ENCODE results near the gene IFI16.

IFI16 gene

GRCh38 chr1:159014003-159014571, 4.4 kb downstream of the IFI16 start:
- Histone ChIP-seq H4K91ac (ENCODE audit: low read depth, low read length) (no peak overlapping the region), H3K23ac (ENCODE audit: low read length) (no peak overlapping the region), H3K4me1 (ENCODE audit: control insufficient read depth in 1 of 2, insufficient read depth in 2 of 2, low read length in 2 of 2) (no peaks in the 10 kb centered on the region), H3K9ac (ENCODE audit: low read length) (no peak overlapping the region), H2BK120ac (ENCODE audit: insufficient read depth, low read length, poor library complexity) (no peak overlapping the region), H3K36me3 (ENCODE audit: control insufficient read depth in 1 of 2, insufficient read depth in 2 of 2, low read length in 2 of 2) (no peaks in the 10 kb centered on the region), H3K4ac (ENCODE audit: low read depth, low read length) (no peak overlapping the region), H3K27ac (ENCODE audit: low read depth, low read length) (no peak overlapping the region), H2AK5ac (ENCODE audit: low read length) (no peak overlapping the region), H3K4me3 (ENCODE audit: low read depth, low read length) (no peak overlapping the region), H3K27me3 (ENCODE audit: insufficient read depth, low read length) (no peaks in the 10 kb centered on the region), H4K8ac (ENCODE audit: low read depth, low read length) (no peak overlapping the region), H3K18ac (ENCODE audit: low read length) (no peak overlapping the region), H2BK12ac (ENCODE audit: low read length) (no peak overlapping the region), H4K12ac (ENCODE audit: low read depth, low read length) (no peak overlapping the region), H2AFZ (ENCODE audit: insufficient read depth, low read length, poor library complexity) (no peak overlapping the region), H3K14ac (ENCODE audit: low read length) (no peak overlapping the region), H2BK5ac (ENCODE audit: low read depth, low read length, poor library complexity) (no peak overlapping the region), H3K79me1 (ENCODE audit: low read length) (no peaks in the 10 kb centered on the region), H3K4me2 (ENCODE audit: low read length) (no peak overlapping the region), H3K79me2 (ENCODE audit: control insufficient read depth, insufficient read depth, low read length, poor library complexity) (no peaks in the 10 kb centered on the region), H3K9me3 (ENCODE audit: insufficient read depth, low read depth, low read length) (no peaks in the 10 kb centered on the region)
- WGBS (ENCODE audit: extremely low coverage, insufficient coverage, insufficient read length), result no CpG with 5 or more reads among the region's 3 CpGs
- no peak for DNase-seq

GRCh38 chr1:159014851-159015250, 5.1 kb downstream of the IFI16 start:
- H3K9ac ChIP-seq (ENCODE audit: low read length), result no peak overlapping the region
- H2BK5ac ChIP-seq (ENCODE audit: low read depth, low read length, poor library complexity), result no peak overlapping the region
- no peak overlapping the region for H3K18ac ChIP-seq (ENCODE audit: low read length)
- no peak overlapping the region for H4K12ac ChIP-seq (ENCODE audit: low read depth, low read length)
- H3K4me3 ChIP-seq (ENCODE audit: low read depth, low read length), result no peak overlapping the region
- H3K27me3 ChIP-seq (ENCODE audit: insufficient read depth, low read length), result no peaks in the 10 kb centered on the region
- no peaks in the 10 kb centered on the region for H3K9me3 ChIP-seq (ENCODE audit: insufficient read depth, low read depth, low read length)
- no peak for DNase-seq
- H3K23ac ChIP-seq (ENCODE audit: low read length), result no peak overlapping the region
- no peak overlapping the region for H2BK12ac ChIP-seq (ENCODE audit: low read length)
- no peak overlapping the region for H4K91ac ChIP-seq (ENCODE audit: low read depth, low read length)
- no CpG with 5 or more reads among the region's 3 CpGs for WGBS (ENCODE audit: extremely low coverage, insufficient coverage, insufficient read length)
- no peaks in the 10 kb centered on the region for H3K4me1 ChIP-seq (ENCODE audit: control insufficient read depth in 1 of 2, insufficient read depth in 2 of 2, low read length in 2 of 2)
- H2AK5ac ChIP-seq (ENCODE audit: low read length), result no peak overlapping the region
- H3K4ac ChIP-seq (ENCODE audit: low read depth, low read length), result no peak overlapping the region
- no peak overlapping the region for H2AFZ ChIP-seq (ENCODE audit: insufficient read depth, low read length, poor library complexity)
- no peaks in the 10 kb centered on the region for H3K79me2 ChIP-seq (ENCODE audit: control insufficient read depth, insufficient read depth, low read length, poor library complexity)
- H3K14ac ChIP-seq (ENCODE audit: low read length), result no peak overlapping the region
- H3K79me1 ChIP-seq (ENCODE audit: low read length), result no peaks in the 10 kb centered on the region
- no peaks in the 10 kb centered on the region for H3K36me3 ChIP-seq (ENCODE audit: control insufficient read depth in 1 of 2, insufficient read depth in 2 of 2, low read length in 2 of 2)
- no peak overlapping the region for H3K27ac ChIP-seq (ENCODE audit: low read depth, low read length)
- no peak overlapping the region for H2BK120ac ChIP-seq (ENCODE audit: insufficient read depth, low read length, poor library complexity)
- no peak overlapping the region for H4K8ac ChIP-seq (ENCODE audit: low read depth, low read length)
- H3K4me2 ChIP-seq (ENCODE audit: low read length), result no peak overlapping the region

GRCh38 chr1:159015440-159015909, 5.8 kb downstream of the IFI16 start:
- Histone ChIP-seq H3K9me3 (ENCODE audit: insufficient read depth, low read depth, low read length) (no peaks in the 10 kb centered on the region), H2AK5ac (ENCODE audit: low read length) (no peak overlapping the region), H3K27me3 (ENCODE audit: insufficient read depth, low read length) (no peaks in the 10 kb centered on the region), H4K12ac (ENCODE audit: low read depth, low read length) (no peak overlapping the region), H2BK12ac (ENCODE audit: low read length) (no peak overlapping the region), H3K79me1 (ENCODE audit: low read length) (no peaks in the 10 kb centered on the region), H3K9ac (ENCODE audit: low read length) (no peak overlapping the region), H3K36me3 (ENCODE audit: control insufficient read depth in 1 of 2, insufficient read depth in 2 of 2, low read length in 2 of 2) (no peaks in the 10 kb centered on the region), H2AFZ (ENCODE audit: insufficient read depth, low read length, poor library complexity) (no peak overlapping the region), H3K4me2 (ENCODE audit: low read length) (no peak overlapping the region), H2BK5ac (ENCODE audit: low read depth, low read length, poor library complexity) (no peak overlapping the region), H3K4me3 (ENCODE audit: low read depth, low read length) (no peak overlapping the region), H3K18ac (ENCODE audit: low read length) (no peak overlapping the region), H3K79me2 (ENCODE audit: control insufficient read depth, insufficient read depth, low read length, poor library complexity) (no peaks in the 10 kb centered on the region), H3K4ac (ENCODE audit: low read depth, low read length) (no peak overlapping the region), H3K23ac (ENCODE audit: low read length) (no peak overlapping the region), H4K8ac (ENCODE audit: low read depth, low read length) (no peak overlapping the region), H4K91ac (ENCODE audit: low read depth, low read length) (no peak overlapping the region), H2BK120ac (ENCODE audit: insufficient read depth, low read length, poor library complexity) (no peak overlapping the region), H3K4me1 (ENCODE audit: control insufficient read depth in 1 of 2, insufficient read depth in 2 of 2, low read length in 2 of 2) (no peaks in the 10 kb centered on the region), H3K27ac (ENCODE audit: low read depth, low read length) (no peak overlapping the region), H3K14ac (ENCODE audit: low read length) (no peak overlapping the region)
- WGBS (ENCODE audit: extremely low coverage, insufficient coverage, insufficient read length), result no CpG with 5 or more reads among the region's 4 CpGs
- peak; percentile 38 to 47 for DNase-seq

DNA sequence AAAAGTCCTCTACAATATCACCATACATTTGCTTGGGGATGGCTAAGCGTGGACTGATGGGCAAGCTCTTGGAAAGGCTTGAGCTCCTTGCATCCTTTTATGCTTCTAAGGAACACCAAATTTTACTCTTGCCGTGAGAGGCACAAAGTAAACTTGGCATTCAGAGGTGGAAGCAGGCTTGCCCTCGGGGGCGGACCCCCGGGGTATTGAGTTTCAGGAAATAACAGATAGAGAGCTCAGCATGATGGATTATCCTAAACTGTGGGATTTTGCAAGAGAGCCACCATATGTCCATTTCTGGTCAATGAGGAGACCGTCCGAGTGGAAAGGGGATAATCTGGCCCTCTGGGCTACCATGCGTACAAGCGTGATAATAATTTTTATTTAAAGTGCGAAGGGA, 14.0 kb downstream of the IFI16 start:
- no peak for DNase-seq
- Histone ChIP-seq H3K23ac (ENCODE audit: low read length) (no peak overlapping the region), H4K91ac (ENCODE audit: low read depth, low read length) (no peak overlapping the region), H3K4me3 (ENCODE audit: low read depth, low read length) (no peak overlapping the region), H2BK12ac (ENCODE audit: low read length) (no peak overlapping the region), H3K79me1 (ENCODE audit: low read length) (no peaks in the 10 kb centered on the region), H3K27ac (ENCODE audit: low read depth, low read length) (no peak overlapping the region), H3K4ac (ENCODE audit: low read depth, low read length) (no peak overlapping the region), H3K18ac (ENCODE audit: low read length) (no peak overlapping the region), H2AK5ac (ENCODE audit: low read length) (no peak overlapping the region), H2BK5ac (ENCODE audit: low read depth, low read length, poor library complexity) (no peak overlapping the region), H3K79me2 (ENCODE audit: control insufficient read depth, insufficient read depth, low read length, poor library complexity) (no peaks in the 10 kb centered on the region), H4K8ac (ENCODE audit: low read depth, low read length) (no peak overlapping the region), H3K14ac (ENCODE audit: low read length) (no peak overlapping the region), H3K27me3 (ENCODE audit: insufficient read depth, low read length) (no peaks in the 10 kb centered on the region), H3K9me3 (ENCODE audit: insufficient read depth, low read depth, low read length) (no peaks in the 10 kb centered on the region), H3K9ac (ENCODE audit: low read length) (no peak overlapping the region), H2BK120ac (ENCODE audit: insufficient read depth, low read length, poor library complexity) (no peak overlapping the region), H3K36me3 (ENCODE audit: control insufficient read depth in 1 of 2, insufficient read depth in 2 of 2, low read length in 2 of 2) (no peaks in the 10 kb centered on the region), H3K4me1 (ENCODE audit: control insufficient read depth in 1 of 2, insufficient read depth in 2 of 2, low read length in 2 of 2) (no peaks in the 10 kb centered on the region), H4K12ac (ENCODE audit: low read depth, low read length) (no peak overlapping the region), H2AFZ (ENCODE audit: insufficient read depth, low read length, poor library complexity) (no peak overlapping the region), H3K4me2 (ENCODE audit: low read length) (no peak overlapping the region)
- no CpG with 5 or more reads among the region's 10 CpGs for WGBS (ENCODE audit: extremely low coverage, insufficient coverage, insufficient read length)
